ENCODE measurements around the gene C1RL. TPM values are rescaled to one million over a fixed set of nuclear protein-coding genes. Genes with fewer than 3 reads are reported as not detected.

Gene C1RL
- total RNA-seq, 1 donor, result 10.6 TPM

DNA sequence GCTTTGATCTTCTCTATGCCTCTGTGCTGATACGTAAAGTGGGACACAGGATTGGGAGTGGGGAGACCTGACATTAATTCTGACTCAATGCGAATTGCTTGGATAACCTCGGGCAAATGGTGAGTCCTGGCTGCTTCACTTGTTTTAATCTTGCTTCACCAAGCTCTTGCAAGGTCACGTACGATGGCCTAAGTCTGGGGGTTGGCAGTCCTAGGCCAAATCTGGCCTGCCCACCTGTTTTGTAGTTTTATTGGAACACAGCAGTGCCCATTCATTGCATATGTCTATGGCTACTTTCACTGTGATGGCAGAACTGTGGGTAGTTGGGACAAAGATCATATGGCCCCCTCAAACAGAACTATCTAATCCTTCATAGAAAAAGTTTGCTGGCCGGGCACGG, 34.5 kb upstream of the C1RL start:
- H3K4me3 ChIP-seq (ENCODE audit: low read length), result no peak overlapping the region
- no peaks in the 10 kb centered on the region for H3K9me3 ChIP-seq (ENCODE audit: low read depth, low read length)
- H3K27me3 ChIP-seq (ENCODE audit: insufficient read depth, low read length), result no peaks in the 10 kb centered on the region
- no peaks in the 10 kb centered on the region for H3K4me1 ChIP-seq (ENCODE audit: insufficient read depth, low read length)

DNA sequence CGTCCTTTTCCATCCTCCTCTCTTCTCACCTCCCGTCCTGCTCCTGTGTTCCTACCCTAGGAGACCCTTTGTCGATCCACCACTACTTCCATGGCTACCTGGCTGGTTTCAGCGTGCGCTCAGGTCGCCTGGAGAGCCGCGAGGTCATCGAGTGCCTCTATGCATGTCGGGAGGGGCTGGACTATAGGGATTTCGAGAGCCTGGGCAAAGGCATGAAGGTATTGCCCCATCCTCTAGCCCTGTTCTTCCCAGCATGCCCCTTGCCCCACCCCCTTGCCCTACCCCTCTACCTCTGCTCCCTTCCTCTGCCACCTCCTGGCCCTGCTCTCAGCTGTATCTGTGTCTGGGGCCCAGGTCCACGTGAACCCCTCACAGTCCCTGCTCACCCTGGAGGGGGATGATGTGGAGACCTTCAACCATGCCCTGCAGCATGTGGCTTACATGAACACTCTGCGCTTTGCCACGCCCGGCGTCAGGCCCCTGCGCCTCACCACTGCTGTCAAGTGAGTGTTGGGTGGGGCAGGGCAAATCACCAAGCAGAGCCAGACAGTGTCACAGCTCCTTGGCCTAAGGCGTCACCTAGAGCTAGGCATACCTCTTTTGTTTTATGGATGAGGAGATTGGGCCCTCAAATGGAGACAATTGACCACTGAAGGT, 33.9 kb upstream of the C1RL start:
- no peak overlapping the region for H3K4me3 ChIP-seq (ENCODE audit: low read length)
- H3K9me3 ChIP-seq (ENCODE audit: low read depth, low read length), result no peaks in the 10 kb centered on the region
- H3K4me1 ChIP-seq (ENCODE audit: insufficient read depth, low read length), result no peaks in the 10 kb centered on the region
- no peaks in the 10 kb centered on the region for H3K27me3 ChIP-seq (ENCODE audit: insufficient read depth, low read length)

DNA sequence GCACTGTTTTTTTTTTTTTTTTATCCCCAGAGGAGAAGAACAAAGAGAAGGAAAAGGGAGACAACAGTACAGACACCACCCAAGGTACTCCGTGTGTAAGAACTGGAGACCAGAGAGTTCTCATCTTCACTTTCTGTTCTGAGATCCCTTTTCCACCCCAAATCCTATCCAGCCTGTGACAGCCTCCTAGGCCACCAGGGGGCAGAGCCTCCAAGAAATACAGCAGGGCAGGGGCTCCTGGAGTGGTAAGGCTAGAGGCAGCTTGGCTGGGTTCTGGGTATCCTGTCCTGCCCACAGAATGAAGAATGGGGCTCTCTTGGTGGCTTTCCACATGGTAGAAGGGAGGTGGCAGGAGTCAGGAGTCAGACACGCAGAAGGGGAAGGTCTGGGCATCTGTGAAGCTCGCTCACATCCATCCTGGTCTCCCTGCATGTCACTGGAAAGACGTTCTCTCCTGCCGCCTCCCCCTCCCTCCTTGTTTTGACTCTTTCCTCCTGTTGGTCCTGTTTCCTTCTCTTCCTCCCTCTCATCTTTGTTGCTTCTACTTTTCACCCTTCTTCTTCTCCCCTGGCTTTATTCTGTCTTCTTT, 33.1 kb upstream of the C1RL start:
- Histone ChIP-seq H3K4me3 (ENCODE audit: low read length) (no peak overlapping the region), H3K9me3 (ENCODE audit: low read depth, low read length) (no peaks in the 10 kb centered on the region), H3K27me3 (ENCODE audit: insufficient read depth, low read length) (no peaks in the 10 kb centered on the region), H3K4me1 (ENCODE audit: insufficient read depth, low read length) (no peaks in the 10 kb centered on the region)

DNA sequence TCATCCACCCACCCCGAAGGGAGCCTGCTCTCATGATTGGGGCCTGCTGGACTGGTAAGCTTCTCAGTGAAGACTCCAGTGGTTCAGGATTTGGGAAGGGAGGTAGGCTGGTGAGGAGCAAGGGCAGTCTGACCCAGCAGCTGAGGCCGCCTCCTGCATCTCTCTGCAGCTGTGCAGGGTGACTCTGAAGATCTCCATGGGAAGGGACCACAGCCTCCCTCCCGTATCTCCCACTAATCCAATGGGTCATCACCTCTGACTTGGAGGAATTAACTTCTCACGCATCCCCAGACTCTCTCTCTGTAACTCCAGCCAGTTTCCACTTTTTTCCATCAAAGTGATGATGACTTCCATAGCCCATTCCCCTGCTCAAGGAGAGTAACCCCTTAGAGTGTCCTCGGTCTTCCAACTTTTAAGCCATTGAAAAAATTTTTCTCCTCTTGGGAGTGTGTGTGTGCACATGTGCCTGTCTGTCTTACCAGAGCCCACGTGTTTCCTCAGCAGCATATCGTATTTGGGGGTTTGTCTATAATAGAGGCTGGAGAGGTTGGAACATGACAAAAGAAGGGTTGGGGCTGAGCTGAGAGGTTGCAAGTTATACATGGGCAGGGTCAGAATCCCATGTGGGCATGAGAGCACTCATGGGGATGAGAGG, 32.5 kb upstream of the C1RL start:
- Histone ChIP-seq H3K27me3 (ENCODE audit: insufficient read depth, low read length) (no peaks in the 10 kb centered on the region), H3K4me1 (ENCODE audit: insufficient read depth, low read length) (no peaks in the 10 kb centered on the region), H3K4me3 (ENCODE audit: low read length) (no peak overlapping the region), H3K9me3 (ENCODE audit: low read depth, low read length) (no peaks in the 10 kb centered on the region)

GRCh38 chr12:7139200-7139599, 30.2 kb upstream of the C1RL start:
- H3K4me1 ChIP-seq (ENCODE audit: insufficient read depth, low read length), result no peaks in the 10 kb centered on the region
- H3K9me3 ChIP-seq (ENCODE audit: low read depth, low read length), result no peaks in the 10 kb centered on the region
- H3K27me3 ChIP-seq (ENCODE audit: insufficient read depth, low read length), result no peaks in the 10 kb centered on the region
- no peak overlapping the region for H3K4me3 ChIP-seq (ENCODE audit: low read length)

- Histone ChIP-seq H3K4me3 (ENCODE audit: low read length) (no peak overlapping the region), H3K9me3 (ENCODE audit: low read depth, low read length) (no peaks in the 10 kb centered on the region), H3K4me1 (ENCODE audit: insufficient read depth, low read length) (no peaks in the 10 kb centered on the region), H3K27me3 (ENCODE audit: insufficient read depth, low read length) (no peaks in the 10 kb centered on the region)
Measured at GRCh38 chr12:7137908-7138307, 28.9 kb upstream of the C1RL start.

- no peaks in the 10 kb centered on the region for H3K27me3 ChIP-seq (ENCODE audit: insufficient read depth, low read length)
Measured at GRCh38 chr12:7136676-7137075, 27.7 kb upstream of the C1RL start.

DNA sequence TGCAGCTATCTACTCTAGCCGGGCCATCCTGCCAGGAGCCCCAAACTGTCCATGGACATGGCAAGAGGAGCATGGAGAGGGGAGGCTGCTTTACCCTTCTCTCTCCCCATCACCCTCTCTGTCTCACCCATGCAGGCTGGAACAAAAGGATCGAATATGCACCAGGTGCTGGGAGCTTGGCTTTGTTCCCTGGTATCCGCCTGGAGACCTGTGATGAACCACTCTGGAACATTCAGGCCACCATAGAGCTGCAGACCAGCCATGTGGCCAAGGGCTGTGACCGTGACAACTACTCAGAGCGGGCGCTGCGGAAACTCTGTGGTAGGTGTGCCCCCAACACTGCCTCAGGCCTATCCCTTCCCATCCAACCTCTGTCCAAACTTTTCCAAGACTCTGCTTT, 27.1 kb upstream of the C1RL start:
- Histone ChIP-seq H3K4me1 (ENCODE audit: insufficient read depth, low read length) (peaks cover 8% of the 10 kb centered on the region), H3K9me3 (ENCODE audit: low read depth, low read length) (no peaks in the 10 kb centered on the region), H3K27me3 (ENCODE audit: insufficient read depth, low read length) (no peaks in the 10 kb centered on the region), H3K4me3 (ENCODE audit: low read length) (no peak overlapping the region)

More at GRCh38 chr12:7136676-7137075, 27.7 kb upstream of the C1RL start:
- no peaks in the 10 kb centered on the region for H3K9me3 ChIP-seq (ENCODE audit: low read depth, low read length)
- H3K4me1 ChIP-seq (ENCODE audit: insufficient read depth, low read length), result peaks cover 2% of the 10 kb centered on the region
- H3K4me3 ChIP-seq (ENCODE audit: low read length), result no peak overlapping the region

- Histone ChIP-seq H3K9me3 (ENCODE audit: low read depth, low read length) (no peaks in the 10 kb centered on the region), H3K4me3 (ENCODE audit: low read length) (no peak overlapping the region), H3K4me1 (ENCODE audit: insufficient read depth, low read length) (peaks cover 13% of the 10 kb centered on the region), H3K27me3 (ENCODE audit: insufficient read depth, low read length) (no peaks in the 10 kb centered on the region)
Measured at GRCh38 chr12:7134396-7135166, 25.6 kb upstream of the C1RL start.

GRCh38 chr12:7131502-7131866, 22.5 kb upstream of the C1RL start:
- no peaks in the 10 kb centered on the region for H3K9me3 ChIP-seq (ENCODE audit: low read depth, low read length)
- H3K4me3 ChIP-seq (ENCODE audit: low read length), result peak overlapping the region; percentile 52
- H3K27me3 ChIP-seq (ENCODE audit: insufficient read depth, low read length), result no peaks in the 10 kb centered on the region
- H3K4me1 ChIP-seq (ENCODE audit: insufficient read depth, low read length), result peaks cover 20% of the 10 kb centered on the region

DNA sequence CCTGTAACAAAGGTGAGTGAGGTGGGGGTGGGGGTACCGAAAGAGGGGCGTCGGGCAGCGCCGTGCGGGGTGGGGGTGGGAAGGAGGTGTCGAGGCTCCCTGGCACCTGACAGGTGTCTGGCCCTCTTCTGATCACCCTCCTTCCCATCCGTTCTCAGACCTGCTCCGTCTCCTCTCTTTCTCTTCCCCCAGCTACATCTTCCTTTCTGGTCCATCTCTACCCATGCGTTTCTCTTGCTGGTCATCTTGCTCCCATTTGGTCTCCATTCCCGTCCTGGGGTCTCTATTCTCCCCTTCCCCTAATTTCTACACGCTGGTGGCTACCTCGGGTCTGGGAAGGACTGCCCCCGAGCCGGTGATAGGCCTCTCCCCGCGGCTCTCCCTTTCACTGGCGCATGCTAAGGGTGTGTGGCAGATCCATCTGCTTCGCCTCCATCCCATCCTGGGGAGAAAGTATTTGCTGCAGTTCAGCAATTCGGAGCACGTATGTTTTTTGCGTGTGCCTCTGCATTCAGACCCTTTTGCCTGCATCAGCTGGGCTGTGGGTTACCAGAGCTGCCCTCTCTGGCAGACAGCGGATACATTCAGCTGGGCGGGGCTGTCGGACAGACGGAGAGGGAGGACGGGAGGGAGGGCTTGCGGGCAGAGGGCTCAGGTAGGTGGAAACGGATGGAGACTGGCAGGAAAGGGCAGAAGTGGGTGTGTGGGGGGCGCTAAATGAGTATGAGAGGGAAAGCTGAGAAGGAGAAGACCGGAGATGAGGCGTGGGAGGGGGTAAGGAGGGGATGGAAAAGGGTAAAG, 21.9 kb upstream of the C1RL start:
- Histone ChIP-seq H3K9me3 (ENCODE audit: low read depth, low read length) (no peaks in the 10 kb centered on the region), H3K4me3 (ENCODE audit: low read length) (peak overlapping the region; percentile 52), H3K27me3 (ENCODE audit: insufficient read depth, low read length) (no peaks in the 10 kb centered on the region), H3K4me1 (ENCODE audit: insufficient read depth, low read length) (peaks cover 20% of the 10 kb centered on the region)

- H3K9me3 ChIP-seq (ENCODE audit: low read depth, low read length), result no peaks in the 10 kb centered on the region
- peaks cover 20% of the 10 kb centered on the region for H3K4me1 ChIP-seq (ENCODE audit: insufficient read depth, low read length)
Measured at GRCh38 chr12:7129872-7130691, 21.1 kb upstream of the C1RL start, which contains the start of gene CLSTN3. TSS of gene CLSTN3 (plus strand) at chr12:7130371. CDS start at chr12:7130649, 278 bp downstream.

GRCh38 chr12:7129287-7129871, 20.4 kb upstream of the C1RL start:
- H3K27me3 ChIP-seq (ENCODE audit: insufficient read depth, low read length), result no peaks in the 10 kb centered on the region
- H3K4me3 ChIP-seq (ENCODE audit: low read length), result peak overlapping the region; percentile 52
- peaks cover 20% of the 10 kb centered on the region for H3K4me1 ChIP-seq (ENCODE audit: insufficient read depth, low read length)
- H3K9me3 ChIP-seq (ENCODE audit: low read depth, low read length), result no peaks in the 10 kb centered on the region

More at GRCh38 chr12:7129872-7130691, 21.1 kb upstream of the C1RL start, which contains the start of gene CLSTN3:
- Histone ChIP-seq H3K4me3 (ENCODE audit: low read length) (peak within 1 kb of the TSS; percentile 52), H3K27me3 (ENCODE audit: insufficient read depth, low read length) (no peaks in the 10 kb centered on the region)

All from mononuclear cell (primary cell).